NCI-H1694 (cell line): ENCODE measurements around the gene SLC46A1.
"Not testable (repeated sequence)": the region's sequence is repeated elsewhere in the genome, so short reads cannot be mapped to it uniquely, and the experiment has no call there.

Experiments
- DNase-seq: peaks from one replicate; lab custom pipeline; 2025; lab: John Stamatoyannopoulos, UW

The SLC46A1 gene

GRCh38 chr17:28405632-28406472, at the start of gene SLC46A1:
Gene SLC46A1 (minus strand): TSS chr17:28406212. CDS start chr17:28406114, 98 bp downstream.
- peak; percentile 33 for DNase-seq

- DNase-seq: no peak
Observed at GRCh38 chr17:28449859-28450258, 43.8 kb upstream of the SLC46A1 start.

GRCh38 chr17:28447396-28447760, 41.4 kb upstream of the SLC46A1 start:
- no peak for DNase-seq

- DNase-seq: no peak
Observed at GRCh38 chr17:28446716-28447395, 40.8 kb upstream of the SLC46A1 start.

GRCh38 chr17:28443901-28444638, 38.1 kb upstream of the SLC46A1 start:
- DNase-seq: no peak

- DNase-seq: not testable (repeated sequence)
Observed at GRCh38 chr17:28434326-28434725, 28.3 kb upstream of the SLC46A1 start.

GRCh38 chr17:28433721-28434120, 27.7 kb upstream of the SLC46A1 start:
- no peak for DNase-seq

- not testable (repeated sequence) for DNase-seq
Observed at GRCh38 chr17:28427982-28428381, 22.0 kb upstream of the SLC46A1 start.

GRCh38 chr17:28427371-28427770, 21.4 kb upstream of the SLC46A1 start:
- peak; percentile 87 for DNase-seq

GRCh38 chr17:28426081-28426519, 20.1 kb upstream of the SLC46A1 start:
- no peak for DNase-seq

GRCh38 chr17:28425206-28425605, 19.2 kb upstream of the SLC46A1 start:
- no peak for DNase-seq

- no peak for DNase-seq
Observed at GRCh38 chr17:28421787-28422305, 15.8 kb upstream of the SLC46A1 start.

- DNase-seq: peak; percentile 79
Observed at GRCh38 chr17:28416703-28417311, 10.8 kb upstream of the SLC46A1 start.

- no peak for DNase-seq
Observed at GRCh38 chr17:28415886-28416285, 9.9 kb upstream of the SLC46A1 start.

- DNase-seq: no peak
Observed at GRCh38 chr17:28413804-28414203, 7.8 kb upstream of the SLC46A1 start.

GRCh38 chr17:28412099-28412498, 6.1 kb upstream of the SLC46A1 start:
- no peak for DNase-seq

- no peak for DNase-seq
Observed at GRCh38 chr17:28407974-28408306, 1.9 kb upstream of the SLC46A1 start.

GRCh38 chr17:28407130-28407973, 1.3 kb upstream of the SLC46A1 start:
- DNase-seq: peak; percentile 78

- DNase-seq: peak; percentile 10
Observed at GRCh38 chr17:28406473-28406814, 432 bp upstream of the SLC46A1 start.

- no peak for DNase-seq
Observed at GRCh38 chr17:28404812-28405570, 1.0 kb downstream of the SLC46A1 start.

- no peak for DNase-seq
Observed at GRCh38 chr17:28404461-28404811, 1.6 kb downstream of the SLC46A1 start.
